SK-N-DZ (cell line): ENCODE measurements around the gene TMED8. TPM values are rescaled to one million over a fixed set of nuclear protein-coding genes. Genes with fewer than 3 reads are reported as not detected.
"Not testable (repeated sequence)": the region's sequence is repeated elsewhere in the genome, so short reads cannot be mapped to it uniquely, and the experiment has no call there.

Source experiments
- DNase-seq: peaks from one replicate; pipeline ENCODE4 v3.0.0-alpha.2; 2015; ENCODE audit warnings: low spot score
- polyA plus RNA-seq, 2 experiments: library from polyadenylated mRNA; depleted of rRNA; stranded (reverse); fragments of >200 nt; gene quantifications; 2 replicates each; pipeline ENCODE4 v1.2.3, GENCODE V29; 2014

The TMED8 gene, protein sequence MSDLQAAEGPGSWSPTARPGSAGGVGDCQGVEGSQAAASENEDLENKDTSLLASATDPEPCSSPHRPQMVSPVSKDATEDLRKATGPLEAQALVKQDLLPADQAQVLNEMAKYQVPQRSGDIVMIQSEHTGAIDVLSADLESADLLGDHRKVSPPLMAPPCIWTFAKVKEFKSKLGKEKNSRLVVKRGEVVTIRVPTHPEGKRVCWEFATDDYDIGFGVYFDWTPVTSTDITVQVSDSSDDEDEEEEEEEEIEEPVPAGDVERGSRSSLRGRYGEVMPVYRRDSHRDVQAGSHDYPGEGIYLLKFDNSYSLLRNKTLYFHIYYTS
- polyA plus RNA-seq (2014; cell fraction: cytosol; rRNA removed), result 16.4 and 16.6 TPM in 2 replicates
- 11.7 and 14.1 TPM in 2 replicates for polyA plus RNA-seq (2014; cell fraction: nucleus; rRNA removed)

DNA sequence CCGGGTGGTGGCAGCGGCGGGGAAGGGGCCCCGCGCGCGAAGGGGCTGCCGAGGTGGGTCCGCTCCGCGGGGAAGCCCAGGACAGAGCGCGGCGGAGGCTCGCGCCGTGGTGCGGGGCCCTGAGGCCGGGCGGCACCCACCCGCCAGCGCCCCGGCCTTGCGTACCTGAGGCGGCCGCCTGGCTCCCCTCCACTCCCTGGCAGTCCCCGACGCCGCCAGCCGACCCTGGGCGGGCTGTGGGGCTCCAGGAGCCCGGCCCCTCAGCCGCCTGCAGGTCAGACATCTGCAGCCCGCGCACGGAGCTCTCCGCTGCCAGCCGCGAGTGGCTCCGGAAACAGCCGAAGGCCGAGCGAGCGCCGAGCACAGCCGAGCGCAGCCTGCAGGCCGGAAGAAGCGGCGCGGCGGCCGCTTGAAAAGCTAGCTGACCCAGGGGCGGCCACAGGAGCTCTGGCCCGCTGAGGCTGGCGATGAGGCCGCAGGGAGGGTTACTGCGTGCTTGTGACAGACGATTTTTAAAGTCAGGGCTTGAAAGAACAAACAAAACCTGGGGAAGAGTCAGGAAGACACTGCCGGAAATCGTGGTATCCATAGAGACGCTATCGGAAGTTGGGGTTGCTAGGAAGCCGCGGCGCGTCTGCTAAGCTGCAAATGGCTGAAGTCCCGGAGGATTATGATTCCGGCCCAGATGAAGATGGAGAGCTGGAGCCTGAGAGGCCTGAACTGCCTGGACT is at the start of gene TMED8, which contains the start of gene SAMD15:
Gene TMED8 (minus strand): TSS at position 324 of the 731 bp plus-strand sequence. CDS start 41 bp downstream, at position 283.
Gene SAMD15 (plus strand): TSS at position 609 of the 731 bp plus-strand sequence. CDS start 40 bp downstream, at position 649.
- peak; percentile 79 for DNase-seq

DNA sequence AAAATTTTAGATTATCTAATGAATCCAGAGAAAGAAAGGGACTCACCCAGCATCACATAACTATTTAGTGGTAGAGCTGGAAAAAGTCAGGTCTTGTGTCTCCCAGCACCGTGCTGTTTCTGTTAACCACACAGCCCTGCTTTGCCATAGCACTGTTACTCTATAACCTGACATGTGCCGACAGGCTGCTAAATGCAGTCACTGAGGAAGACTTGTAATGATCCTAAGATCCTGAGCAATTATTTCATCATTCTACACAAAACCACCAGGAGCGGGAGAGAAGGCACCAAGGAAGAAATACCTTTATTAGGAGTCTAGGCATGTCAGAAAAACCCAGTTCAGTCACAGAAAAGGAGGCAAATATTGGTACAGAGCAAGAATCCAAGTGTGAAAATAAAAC is 49.5 kb upstream of the TMED8 start:
- no peak for DNase-seq

DNA sequence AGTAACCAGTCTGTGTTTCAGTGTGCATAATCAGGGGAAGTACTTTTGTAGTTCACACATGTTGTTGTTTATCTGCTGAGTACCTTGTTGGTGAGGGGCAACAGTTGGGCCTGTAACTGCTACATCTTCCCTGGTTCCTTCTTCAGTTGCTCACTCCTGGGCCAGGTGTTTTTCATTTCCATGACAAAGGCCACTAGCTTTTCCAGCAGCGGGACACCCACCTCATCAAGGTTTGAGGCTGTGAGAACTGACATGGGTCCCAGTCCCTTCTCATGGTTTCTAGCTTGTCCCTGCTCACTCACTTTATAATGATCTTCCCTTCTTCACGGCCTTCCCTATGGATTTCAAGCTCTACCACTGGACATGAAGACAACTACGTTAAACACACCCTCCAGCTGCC is 48.0 kb upstream of the TMED8 start:
- no peak for DNase-seq

DNA sequence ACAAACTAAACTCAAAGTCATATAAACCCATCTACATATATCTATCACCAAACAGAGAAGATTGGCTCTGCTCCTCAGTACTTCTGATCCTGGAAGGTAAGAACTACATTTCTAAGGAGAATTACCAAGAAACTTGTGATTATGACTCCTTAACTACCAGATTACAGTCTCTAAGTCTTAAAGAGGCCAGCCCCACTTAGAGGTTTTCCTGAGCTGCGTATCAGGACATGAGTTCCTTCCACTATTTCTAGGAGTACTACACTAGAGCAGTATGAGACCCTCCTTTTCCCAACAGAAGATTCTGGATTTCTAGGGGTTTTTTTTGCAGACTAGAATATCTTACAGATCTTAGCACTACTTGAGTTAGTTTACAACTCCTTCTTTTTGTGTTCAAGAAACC is 46.5 kb upstream of the TMED8 start, which contains the start of gene NOXRED1:
Gene NOXRED1 (minus strand): TSS at position 101 of the 400 bp plus-strand sequence. CDS start 634 bp downstream, outside the sequence.
- DNase-seq, result no peak

DNA sequence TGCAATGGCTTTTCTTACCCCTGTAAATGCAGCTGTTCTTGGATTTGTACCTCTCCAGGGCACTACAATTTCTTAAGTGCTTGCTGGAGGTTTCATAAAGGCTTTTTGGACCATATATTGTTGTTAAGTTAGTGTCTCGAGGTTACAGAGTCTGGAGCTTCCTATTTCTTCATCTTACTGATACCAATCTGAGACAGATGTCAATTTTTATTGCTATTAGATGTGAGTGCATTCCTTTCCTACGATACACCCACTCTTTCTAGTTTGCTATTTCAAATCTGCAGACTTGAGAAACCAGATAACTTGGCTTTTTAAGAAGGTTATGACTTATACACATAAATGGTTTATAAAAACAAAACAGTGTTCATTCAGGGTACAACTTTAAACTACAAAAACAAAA is 44.3 kb upstream of the TMED8 start:
- DNase-seq, result no peak

DNA sequence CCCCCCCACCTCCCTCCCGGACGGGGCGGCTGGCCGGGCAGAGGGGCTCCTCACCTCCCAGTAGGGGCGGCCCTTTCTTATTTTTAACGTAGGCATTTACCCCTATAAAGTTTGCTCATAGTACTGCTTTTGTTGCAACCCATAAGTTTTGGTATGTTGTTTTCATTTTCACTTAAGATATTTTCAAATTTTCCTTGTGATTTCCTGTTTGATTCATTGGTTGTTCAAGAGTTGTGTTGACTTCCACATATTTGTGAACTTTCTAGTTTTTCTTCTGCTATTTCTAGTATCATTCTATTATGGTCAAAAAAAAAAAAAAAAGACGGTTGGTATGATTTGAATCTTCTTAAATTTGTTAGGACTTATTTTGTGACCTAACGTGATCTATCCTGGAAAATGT is 39.9 kb upstream of the TMED8 start:
- DNase-seq, result no peak

DNA sequence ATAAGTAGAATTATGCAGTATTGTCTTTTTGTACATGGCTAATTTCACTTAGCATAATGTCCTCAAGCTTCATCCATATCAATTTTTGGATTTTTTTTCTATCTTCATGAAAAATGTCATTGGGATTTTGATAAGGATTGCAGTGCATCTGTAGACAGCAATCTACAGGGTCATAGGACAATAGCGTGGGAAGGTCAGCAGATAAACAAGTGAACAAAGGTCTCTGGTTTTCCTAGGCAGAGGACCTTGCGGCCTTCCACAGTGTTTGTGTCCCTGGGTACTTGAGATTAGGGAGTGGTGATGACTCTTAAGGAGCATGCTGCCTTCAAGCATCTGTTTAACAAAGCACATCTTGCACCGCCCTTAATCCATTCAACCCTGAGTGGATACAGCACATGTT is 39.2 kb upstream of the TMED8 start:
- not testable (repeated sequence) for DNase-seq

DNA sequence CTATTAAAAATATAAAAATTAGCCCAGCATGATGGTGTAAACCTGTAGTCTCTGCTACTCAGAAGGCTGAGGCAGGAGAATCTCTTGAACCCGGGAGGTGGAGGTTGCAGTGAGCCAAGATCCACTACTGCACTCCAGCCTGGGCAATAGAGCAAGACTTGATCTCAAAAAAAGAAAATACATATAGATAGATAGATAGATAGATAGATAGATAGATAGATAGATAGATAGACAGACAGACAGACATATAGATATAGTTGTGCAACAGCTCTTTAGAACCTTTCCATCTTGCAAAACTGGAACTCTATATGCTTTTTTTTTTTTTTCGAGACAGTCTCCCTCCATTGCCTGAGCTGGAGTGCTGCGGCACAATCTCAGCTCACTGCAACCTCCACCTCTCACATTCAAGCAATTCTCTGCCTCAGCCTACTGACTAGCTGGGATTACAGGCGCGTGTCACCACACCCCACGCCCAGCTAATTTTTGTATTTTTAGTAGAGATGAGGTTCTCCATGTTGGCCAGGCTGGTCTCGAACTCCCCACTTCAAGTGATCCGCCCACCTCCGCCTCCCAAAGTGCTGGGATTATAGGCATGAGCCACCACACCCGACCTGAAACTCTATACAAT is 38.6 kb upstream of the TMED8 start:
- not testable (repeated sequence) for DNase-seq

DNA sequence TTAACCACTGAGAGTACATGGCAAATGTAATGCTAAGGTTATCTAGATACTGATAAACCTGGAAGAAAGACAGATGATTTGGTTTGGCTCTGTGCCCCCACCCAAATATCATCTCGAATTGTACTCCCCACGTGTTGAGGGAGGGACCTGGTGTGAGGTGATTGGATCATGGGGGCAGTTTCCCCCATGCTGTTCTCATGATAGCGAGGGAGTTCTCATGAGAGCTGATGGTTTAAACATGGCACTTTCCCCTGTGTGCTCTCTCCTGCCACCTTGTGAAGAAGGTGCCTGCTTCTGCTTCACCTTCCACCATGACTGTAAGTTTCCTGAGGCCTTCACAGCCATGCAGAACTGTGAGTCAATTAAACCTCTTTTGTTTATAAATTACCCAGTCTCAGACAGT is 32.2 kb upstream of the TMED8 start:
- DNase-seq, result peak; percentile 6

DNA sequence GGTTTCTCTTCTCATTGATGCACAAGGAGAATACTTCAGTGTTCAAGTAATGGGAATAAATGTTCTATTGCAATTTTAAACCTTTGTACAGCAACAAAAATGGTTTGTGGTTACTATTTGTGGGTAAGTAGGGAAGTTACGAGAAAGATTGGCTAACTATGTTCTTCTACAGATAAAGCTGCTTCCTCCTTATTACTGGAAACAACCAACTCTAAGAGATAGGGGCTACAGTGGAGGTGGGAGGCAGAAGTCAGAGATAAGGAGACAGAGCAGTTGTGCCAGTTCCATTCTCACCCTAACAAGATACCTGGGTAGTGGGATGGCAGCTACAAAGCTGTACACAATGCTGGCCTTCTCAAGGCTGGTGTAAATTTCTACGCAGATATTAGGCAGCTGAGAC is 30.3 kb upstream of the TMED8 start:
- no peak for DNase-seq

DNA sequence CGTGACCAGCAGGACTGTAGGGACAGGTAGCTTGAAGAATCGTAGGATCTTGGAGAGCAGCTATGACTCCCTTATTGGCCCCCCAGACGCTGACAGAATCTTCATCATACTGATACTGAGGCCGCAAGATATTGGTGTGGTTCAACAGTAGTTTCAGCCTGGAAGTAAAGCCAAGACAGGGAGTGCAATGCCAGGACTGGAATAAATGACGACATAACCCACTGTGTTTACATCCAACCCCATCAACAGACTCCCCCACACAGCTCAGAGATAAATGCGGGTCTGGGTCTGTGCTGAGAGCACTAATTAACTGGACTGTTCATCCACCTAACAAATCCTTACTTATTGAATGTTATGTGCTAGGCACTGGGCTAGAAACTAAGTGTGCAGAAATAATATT is 29.8 kb upstream of the TMED8 start:
- DNase-seq, result no peak

DNA sequence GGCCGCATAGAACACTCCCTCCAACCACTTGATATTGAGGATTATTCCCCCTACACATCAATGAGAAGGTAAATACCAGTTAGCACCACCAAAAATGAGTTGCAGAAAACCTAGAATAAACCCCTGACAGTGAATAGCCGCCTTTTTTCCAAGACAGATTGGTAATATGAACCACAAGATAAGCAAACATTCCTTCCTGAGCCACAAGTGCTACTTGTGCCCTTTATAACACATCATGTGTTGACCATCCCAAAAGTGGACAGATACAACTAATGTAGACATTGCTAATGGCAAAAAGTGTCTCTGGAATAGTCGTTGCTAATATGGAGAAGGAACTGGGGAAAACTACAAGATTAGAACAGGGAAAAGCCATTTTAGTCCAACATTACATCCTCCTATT is 29.2 kb upstream of the TMED8 start:
- DNase-seq, result no peak

DNA sequence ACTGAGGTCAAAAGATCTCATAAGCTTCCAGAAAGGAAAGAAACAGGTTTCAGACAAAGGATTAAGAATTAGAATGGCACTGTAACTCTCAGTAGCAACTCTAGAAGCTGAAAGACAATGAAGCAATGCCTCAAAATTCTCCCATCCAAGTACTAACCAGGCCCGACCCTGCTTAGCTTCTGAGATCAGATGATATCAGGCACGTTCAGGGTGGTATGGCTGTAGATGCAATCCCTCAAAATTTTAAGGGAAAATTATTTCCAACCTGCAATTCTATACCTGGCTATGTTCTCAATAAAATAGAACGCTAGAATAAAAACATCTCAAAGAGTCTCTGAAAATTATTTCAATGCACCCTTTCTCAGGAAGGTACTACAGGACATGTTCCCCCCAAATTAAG is 26.9 kb upstream of the TMED8 start:
- DNase-seq, result no peak

DNA sequence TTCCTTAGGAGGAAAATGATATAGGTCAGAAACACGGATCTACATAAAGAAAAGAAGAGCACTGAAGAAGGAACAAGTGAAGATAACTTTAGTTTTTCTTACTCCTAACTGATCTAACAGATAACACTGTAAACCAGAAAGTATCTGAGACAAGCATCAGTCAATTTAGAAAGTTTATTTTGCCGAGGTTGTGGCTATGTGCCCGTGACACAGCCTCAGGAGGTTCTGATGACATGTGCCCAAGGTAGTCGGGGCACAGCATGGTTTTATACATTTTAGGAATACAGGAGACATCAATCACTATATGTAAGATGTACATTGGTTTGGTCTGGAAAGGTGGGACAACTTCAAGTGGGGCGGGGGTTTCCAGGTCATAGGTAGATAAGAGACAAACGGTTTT is 23.3 kb upstream of the TMED8 start:
- no peak for DNase-seq

DNA sequence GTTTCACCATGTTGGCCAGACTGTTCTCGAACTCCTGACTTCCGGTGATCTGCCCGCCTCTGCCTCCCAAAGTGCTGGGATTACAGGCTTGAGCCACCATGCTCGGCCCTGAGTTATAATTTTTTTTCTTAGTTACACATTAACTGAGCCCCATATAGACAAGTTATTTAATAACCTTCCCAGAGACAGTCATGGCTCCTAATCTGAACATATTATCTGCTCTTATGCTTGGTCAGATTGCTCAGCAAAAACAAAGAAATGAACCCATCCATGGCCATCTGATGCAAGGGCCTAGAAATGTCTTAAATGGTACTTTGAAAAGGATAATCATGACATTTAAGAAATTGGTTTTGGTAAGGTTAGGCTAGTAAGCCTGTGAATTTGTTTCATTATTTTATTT is 13.3 kb upstream of the TMED8 start:
- no peak for DNase-seq

DNA sequence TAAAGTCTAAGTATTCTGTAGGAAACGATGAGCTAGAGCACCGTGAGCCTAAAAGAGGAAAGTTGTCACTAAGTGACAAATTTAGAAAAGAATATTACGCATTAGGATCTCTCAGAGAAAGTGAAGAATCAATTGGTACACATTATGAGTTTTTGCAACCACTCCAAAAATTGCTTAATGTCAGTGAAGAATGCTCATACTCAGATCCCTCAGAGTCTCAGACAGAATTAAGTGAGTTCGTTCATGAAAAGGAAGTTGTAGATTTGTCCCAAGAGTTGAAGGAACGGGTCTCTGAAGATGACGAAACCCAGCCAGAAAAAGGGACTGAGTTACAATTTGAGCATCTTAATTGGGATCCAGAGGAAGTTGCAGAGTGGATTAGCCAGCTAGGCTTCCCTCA is 1.8 kb upstream of the TMED8 start:
- DNase-seq, result no peak

DNA sequence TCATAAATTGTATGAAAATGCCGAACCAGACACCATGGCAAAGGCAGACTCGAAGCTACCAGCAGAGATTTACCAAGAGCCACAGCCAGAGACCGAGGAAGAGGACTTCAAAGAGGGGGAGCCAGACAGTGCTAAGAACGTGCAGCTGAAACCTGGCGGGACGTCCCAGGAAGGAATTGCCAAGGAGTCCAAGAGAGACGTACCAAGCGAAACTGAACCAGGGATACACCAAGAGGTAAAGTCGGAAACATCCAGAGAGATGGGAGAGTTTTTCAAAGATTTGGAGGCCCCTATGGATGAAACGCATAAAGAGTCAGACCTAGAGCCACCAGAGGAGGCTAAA is 579 bp upstream of the TMED8 start:
- DNase-seq, result no peak

DNA sequence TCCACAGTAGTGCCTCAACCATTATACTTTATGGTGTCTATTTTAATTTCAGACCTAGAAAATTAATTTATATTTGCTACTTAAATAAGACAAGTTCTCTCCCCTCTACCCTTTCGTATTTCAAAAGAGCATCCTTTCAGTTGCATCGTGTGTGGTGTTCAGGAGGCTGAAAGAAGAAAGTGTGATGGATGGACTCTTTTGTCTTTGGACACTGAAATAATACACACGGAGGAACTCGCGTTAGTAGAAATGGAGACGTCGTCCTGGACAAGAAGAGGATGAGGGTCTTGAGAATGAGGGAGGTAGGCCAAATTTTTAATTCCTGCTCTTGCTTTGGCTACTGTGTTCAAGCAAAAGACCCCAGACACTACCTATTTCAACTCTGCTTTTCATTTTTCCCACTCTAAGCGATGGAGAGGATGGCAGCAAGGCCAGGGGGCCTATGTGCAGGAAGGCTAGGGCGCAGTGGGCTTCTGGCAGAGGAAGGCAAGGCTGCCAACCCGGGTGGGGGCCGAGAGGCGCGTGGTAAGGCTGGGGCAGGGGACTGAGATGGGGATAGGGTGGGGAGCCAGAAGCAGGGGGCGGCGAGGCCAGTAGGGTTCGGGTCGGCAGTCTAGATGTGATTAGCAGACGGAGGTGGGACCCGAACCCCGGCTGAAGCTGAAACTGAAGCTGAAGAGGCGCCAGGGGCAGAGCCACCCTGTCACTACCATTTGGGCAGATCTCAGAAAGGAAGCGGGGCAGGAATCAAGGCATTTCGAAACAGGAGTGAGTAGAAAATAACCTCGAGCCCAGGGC is 722 bp downstream of the TMED8 start:
- peak; percentile 17 for DNase-seq

DNA sequence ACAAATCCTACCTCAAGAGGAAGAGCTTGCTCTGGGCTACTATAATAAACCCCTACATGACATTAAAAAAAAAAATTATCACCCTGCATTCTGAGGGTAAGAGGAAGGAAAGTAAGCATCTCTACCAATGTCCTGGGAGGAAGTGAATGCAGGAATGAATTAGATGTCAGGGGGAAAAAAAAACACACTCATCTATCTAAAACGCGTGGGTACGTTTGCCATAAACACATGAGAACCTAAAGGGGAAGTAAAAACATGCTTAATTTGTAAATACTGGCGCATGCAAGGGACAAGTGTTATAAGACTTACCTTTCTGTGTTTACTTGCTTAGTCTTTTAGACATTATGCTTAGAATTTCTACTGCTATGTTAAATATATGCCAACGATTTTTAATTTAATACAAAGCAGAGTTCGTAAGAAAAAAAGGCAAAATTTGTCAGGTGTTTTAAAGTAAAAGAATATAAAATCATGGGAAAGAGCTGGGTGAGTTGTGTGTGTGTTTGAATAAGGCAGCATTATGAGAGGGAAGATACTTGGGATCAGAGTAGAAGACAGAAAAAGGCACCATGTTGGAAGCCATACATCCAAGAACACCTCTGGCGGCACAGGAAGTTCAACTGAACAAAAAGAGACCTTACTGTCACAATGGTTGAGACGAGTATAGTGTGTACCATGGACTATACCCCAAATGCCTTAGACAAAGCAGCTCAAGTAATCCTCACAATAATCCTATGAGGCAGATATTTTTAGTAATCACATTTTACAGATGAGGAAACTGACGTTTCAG is 1.5 kb downstream of the TMED8 start:
- DNase-seq, result no peak

DNA sequence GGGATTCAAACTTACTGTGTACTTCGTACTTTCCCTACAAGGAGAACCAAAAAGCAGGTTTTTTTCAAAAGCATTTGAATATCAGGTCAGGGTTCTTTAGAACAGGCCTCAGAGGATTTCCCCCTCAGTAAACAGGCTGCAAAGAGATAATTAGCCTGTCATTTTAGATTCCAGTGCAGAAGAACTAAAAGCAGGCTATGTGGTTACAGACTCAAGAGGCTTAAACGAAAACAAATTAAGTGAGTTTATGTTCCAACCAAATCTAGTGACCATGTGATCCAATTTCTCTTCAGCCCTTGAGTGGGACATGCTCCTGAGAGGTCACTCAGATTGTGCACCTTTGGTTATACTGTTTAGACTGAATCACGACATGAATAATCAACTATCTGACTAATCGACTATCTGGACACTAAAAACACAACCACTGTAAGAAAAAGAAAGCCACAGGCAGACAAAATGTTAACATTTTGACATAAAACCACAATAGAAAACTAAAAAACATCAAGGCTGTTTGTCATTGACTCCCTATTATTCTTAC is 4.5 kb downstream of the TMED8 start:
- DNase-seq, result peak; percentile 7
